HG03521 (cell line): ENCODE results near the gene LMO1.

Experiments
- ATAC-seq: cut with Tn5 transposase; IDR thresholded peaks from one replicate; pipeline ENCODE4 v1.9.1; 2021; ENCODE audit warnings: mild to moderate bottlenecking, moderate library complexity; ENCODE audit not compliant: unreplicated experiment

Gene LMO1

DNA sequence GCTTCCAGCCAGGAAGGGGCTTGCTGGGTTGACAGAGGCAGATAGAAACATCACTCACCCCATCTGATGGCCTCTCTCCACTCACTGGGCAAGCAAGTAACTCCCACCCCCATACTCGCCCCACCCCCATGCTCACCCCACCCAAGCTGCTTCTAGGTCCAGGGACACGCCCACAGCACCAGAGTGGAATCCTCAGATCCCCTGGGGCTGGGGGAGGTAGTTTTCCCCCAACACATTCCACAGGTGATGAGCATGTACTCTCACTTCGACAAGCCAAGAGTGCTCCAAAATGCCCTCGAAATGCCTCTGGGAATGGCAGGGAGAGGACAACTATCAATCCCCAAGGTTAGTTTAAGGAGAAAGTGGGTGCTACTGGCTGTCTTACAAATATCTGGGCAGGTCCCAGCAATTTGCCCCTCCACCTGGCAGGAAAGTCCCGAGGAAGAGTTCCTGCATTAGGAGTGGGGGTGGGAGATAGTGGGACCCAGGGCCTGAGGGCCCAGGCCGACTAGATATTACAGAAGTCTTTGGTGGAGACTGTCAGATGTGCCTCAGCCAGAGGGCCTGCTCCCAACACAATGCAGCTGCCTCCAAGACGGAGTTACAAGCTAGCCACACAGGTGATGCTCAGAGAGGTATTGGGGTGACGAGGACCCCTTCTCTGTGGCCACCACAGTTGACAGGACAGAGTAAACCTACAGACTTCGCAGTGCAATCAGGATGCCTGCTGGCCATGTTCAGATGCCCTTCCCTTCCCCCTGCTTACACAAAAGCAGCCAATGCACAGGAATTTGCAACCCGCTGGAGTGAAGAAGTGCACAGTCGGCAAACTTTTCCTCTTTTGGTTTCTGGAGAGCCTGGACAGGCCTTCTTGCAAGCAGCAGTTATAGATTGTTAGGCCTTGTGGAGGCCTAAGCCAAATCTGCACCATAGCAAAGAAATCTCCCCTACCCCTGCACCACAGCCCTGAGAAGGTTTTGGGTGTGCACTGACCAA, 2.9 kb upstream of the LMO1 start:
- ATAC-seq = no peak

DNA sequence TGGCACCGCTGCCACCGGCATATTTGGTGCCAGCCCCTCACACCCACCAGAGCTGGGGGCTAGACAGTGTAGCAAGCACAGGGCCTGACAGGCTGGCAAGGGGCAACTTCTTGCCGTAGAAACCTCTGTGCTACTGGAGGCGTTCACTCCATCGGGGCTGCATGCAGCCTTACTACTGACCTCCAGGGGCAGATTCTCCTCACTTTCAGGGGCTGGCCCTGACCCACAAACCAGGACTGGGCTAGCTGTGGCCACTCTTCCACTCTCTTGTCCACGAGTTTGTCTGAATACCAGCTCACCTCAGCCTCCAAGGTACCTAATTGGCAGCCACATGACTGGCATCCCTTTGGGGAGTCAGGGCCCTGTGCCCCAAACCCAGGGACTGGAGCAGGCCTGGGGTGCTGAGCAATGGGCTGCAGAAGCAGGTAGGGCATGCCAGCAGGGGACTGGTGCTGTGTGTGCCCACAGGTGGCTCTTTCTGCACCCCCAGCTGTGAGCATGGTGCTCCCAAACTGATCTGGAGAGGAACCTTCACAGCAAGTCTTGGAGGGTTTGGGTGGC, 2.1 kb upstream of the LMO1 start:
- no peak for ATAC-seq

GRCh38 chr11:8263109-8263768, 439 bp downstream of the LMO1 start:
- ATAC-seq = no peak

DNA sequence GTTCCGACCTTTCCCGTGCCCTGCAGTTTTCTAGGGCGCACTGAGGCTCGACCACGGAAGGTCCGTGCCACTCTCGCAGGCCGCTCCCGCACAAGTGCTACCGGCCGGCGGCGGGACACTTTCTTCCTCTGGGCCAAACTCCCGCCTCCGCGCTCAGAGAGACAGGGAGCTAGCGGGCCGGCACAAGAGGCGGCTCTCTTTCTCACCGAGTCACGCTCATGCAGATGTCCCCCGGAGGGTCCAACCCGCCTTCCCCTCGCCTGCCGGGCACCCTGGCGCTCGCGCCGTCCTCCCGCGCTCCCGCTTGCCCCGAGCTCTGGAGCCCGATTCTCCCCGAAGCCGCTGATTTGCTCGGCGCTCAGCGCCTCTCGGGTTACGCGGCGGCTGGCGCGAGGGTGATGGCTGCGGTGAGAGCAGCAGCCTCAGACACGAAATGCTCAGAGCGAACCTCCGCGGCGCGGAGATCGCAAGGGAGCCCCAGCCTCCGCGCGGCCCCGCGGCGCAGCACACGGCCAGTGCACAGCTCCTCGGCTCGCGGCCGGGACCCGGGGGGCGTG, 1.0 kb downstream of the LMO1 start:
- ATAC-seq = no peak

GRCh38 chr11:8261921-8262551, 1.6 kb downstream of the LMO1 start:
- no peak for ATAC-seq

- no peak for ATAC-seq
Measured at GRCh38 chr11:8261291-8261690, 2.4 kb downstream of the LMO1 start.

GRCh38 chr11:8260202-8260966, 3.3 kb downstream of the LMO1 start:
- ATAC-seq = no peak

DNA sequence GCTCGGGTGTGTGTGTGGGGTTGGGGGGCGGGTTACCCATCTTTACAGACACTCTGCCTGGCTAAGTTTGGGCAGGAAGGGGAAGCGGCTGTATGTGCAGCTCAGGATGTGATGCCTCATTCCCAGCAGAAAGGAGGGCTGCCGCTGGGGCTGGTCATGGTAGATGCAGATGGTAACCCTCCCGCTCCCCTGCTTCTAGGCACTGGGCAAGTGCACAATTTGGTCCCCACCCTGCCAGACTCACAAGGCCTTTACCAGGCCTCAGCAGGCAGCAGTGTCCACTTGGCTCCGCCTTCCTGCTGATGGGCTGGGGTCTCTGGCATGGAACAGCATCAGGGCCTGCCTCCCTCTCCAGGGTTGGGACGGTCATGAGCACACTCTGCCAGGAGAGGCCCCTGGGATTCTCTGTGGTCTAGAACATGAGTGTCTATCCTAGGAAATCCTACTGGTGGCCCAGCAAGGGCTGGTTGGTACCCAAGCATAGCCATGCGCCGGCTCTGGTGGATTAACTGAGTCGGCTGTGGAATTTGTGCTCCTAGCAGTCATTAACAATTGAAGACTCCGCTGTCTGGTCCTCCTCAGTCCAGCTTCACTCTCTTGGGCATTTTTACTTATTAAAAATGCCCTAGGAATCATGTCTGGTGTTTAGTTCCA, 4.2 kb downstream of the LMO1 start:
- no peak for ATAC-seq

DNA sequence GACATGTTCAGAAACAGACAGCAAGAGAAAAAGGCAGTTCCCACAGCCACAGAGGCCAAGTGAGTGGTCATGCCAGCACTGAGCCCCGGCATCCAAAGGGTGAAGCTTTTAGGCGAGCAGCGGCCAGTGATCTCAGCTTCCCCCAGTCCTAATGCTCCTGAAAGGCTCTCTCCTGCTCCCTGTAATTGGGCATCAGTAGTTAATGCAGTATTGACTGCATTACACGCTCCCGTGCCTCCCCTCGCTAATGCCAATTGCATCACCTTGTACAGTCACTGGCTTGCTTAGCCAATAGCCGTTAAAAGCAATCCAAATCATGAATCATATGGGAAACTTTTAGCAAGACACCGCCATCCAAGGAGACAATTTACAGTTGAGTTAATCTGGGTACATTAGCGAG, 4.9 kb downstream of the LMO1 start:
- ATAC-seq = no peak

- ATAC-seq = no peak
Measured at GRCh38 chr11:8258289-8258688, 5.4 kb downstream of the LMO1 start.

DNA sequence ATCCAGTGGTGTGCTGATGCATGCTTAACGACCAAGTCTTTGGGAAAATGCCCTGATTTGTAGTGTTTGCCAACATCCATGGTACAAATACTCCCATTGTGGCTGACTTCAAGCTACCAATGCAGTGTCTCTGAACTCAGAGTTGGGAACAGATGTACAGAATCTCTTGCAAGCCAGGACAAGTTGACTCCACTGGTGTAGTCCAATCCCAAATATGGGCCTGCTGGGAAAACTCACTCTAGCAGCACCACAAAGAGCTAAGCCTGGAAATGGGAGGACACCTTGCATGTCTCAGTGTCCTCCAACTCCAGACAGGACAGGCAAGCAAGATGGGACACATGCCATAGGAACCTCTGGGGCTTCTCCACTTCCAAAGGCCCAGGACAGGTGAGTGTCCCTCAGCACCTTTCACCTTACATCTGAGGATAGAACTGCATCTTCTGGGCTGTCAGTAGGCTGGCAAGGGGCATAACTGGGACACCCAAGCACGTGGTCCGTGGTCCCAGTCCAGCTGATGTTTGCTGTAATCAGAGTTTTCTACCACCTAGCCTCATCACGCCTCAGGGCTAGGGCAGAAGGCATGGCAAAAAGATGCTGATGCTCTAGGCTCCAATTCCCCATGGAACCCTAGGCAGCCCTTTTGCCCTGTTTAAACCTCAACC, 6.5 kb downstream of the LMO1 start:
- ATAC-seq = no peak

- ATAC-seq = no peak
Measured at GRCh38 chr11:8256271-8257002, 7.2 kb downstream of the LMO1 start.

- ATAC-seq = no peak
Measured at GRCh38 chr11:8253566-8253965, 10.1 kb downstream of the LMO1 start.

DNA sequence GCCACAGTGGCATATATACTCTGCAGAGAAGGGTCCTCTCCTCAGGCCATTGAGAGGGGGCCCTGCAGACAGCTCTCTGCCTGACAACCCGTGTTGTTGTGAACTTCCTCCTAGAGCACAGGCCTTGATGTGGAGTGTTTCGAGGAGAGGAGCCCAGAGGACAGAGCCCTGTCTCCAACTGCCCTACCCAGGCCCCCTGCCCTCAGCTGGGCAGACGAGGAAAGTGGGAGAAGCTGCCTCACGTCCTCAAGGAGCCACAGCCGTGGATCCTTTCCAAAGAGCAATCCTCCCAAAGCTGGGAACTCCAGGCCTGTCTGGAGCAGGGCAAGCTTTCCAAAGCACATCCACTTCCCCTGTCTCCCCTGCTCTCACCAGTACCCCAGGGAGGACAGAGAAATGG, 10.7 kb downstream of the LMO1 start:
- no peak for ATAC-seq

GRCh38 chr11:8252388-8252787, 11.3 kb downstream of the LMO1 start:
- no peak for ATAC-seq

DNA sequence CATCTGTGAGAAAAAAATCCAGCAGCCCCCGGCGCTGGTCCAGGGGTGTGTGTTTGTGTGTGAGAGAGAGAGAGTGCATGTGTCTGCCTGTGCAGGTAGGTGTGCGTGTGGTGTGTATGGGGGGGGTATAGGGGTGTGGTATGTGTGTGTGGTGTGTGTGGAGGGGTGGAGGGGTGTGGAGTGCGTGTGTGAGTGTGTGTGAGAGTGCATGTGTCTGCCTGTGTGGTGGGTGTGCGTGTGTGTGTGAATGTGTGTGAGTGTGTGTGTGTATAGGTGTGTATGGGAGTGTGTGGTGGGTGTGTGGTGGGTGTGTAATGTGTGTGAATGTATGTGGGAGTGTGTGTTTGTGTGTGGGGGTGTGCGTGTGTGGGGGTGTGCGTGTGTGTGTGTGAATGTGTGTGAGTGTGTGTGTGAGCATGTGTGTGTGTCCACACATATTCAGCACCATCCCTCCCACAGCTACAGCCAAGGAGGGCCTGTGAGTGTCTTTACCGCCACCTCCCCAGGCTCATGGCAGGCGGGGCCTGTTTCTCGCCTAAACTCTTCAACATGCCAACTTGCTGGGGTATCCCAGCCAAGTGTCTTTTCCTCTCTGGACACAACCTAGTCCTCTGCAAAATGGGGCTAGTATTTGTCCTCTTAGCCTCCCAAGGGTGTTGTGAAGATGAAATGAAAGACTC, 11.9 kb downstream of the LMO1 start:
- ATAC-seq = no peak

GRCh38 chr11:8250981-8251615, 12.6 kb downstream of the LMO1 start:
- ATAC-seq = no peak

DNA sequence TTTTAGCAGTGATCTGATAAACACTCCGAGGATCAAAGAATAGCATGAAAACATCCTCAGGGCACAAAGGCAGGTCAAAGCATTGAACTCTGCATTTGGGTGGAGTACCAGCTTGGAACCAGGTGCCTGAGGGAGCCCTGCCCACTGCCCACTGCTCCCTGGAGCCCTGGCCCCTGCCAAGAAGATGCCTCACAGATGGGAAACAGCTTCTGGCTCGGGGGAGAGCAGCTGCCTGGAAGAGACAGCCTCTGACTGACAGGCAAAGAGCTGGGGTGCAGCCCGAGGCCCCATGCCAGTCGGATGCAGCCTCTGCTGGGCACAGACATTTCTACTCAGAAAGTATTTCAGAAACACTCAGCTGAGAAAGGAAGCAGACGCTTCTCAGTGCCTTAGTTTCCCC, 13.2 kb downstream of the LMO1 start:
- no peak for ATAC-seq
